ENCODE measurements around the gene RCL1. TPM values are rescaled to one million over a fixed set of nuclear protein-coding genes. Genes with fewer than 3 reads are reported as not detected.

RCL1 gene
- total RNA-seq, 1 experiment from 2014 or later = 31.2 TPM

- DNase-seq (ENCODE audit: low spot score) = no peak
- Histone ChIP-seq H3K27me3 (replicated peaks; ENCODE audit: insufficient read depth, low read depth, low read length, poor library complexity) (no peaks in the 10 kb centered on the region), H3K4me3 (ENCODE audit: low read depth, low read length, poor library complexity, severe bottlenecking) (no peak overlapping the region), H3K9me3 (ENCODE audit: low read depth, low read length, poor library complexity, severe bottlenecking) (no peaks in the 10 kb centered on the region), H3K36me3 (ENCODE audit: insufficient read depth, low read length, poor library complexity, severe bottlenecking) (peaks cover 6% of the 10 kb centered on the region), H3K27ac (ENCODE audit: low read depth, low read length, poor library complexity, severe bottlenecking) (no peak overlapping the region), H3K4me1 (ENCODE audit: insufficient read depth, low read length, poor library complexity, severe bottlenecking) (no peaks in the 10 kb centered on the region)
- TF ChIP-seq EZH2 (IDR thresholded peaks at IDR 0.05; ENCODE audit: borderline replicate concordance, low read depth, low read length, poor library complexity, severe bottlenecking) = no peak
- no peak for TF ChIP-seq CTCF (conservative IDR thresholded peaks at IDR 0.05; ENCODE audit: low read depth, low read length)
- CTCF ChIA-PET = no interaction called here
- POLR2A ChIA-PET (ENCODE audit: low non-redundant PET) = no interaction called here
- no TSS peak for BruUV-seq (replicated peaks)
- intact Hi-C loops (cut with micrococcal nuclease; ENCODE audit: unreplicated experiment) = no loop called here
These were observed 68.4 kb downstream of the RCL1 start for GRCh38 chr9:4861145-4861544.

GRCh38 chr9:4861736-4862451 lies 69.2 kb downstream of the RCL1 start:
- CTCF ChIA-PET = no interaction called here
- BruUV-seq (replicated peaks) = no TSS peak
- intact Hi-C loops (cut with micrococcal nuclease; ENCODE audit: unreplicated experiment) = no loop called here

GRCh38 chr9:4862506-4863250 lies 69.9 kb downstream of the RCL1 start:
- no peaks in the 10 kb centered on the region for H3K27me3 ChIP-seq (replicated peaks; ENCODE audit: insufficient read depth, low read depth, low read length, poor library complexity)
- DNase-seq (ENCODE audit: low spot score) = no peak

More at GRCh38 chr9:4861736-4862451, 69.2 kb downstream of the RCL1 start:
- TF ChIP-seq CTCF (conservative IDR thresholded peaks at IDR 0.05; ENCODE audit: low read depth, low read length) (no peak), EZH2 (IDR thresholded peaks at IDR 0.05; ENCODE audit: borderline replicate concordance, low read depth, low read length, poor library complexity, severe bottlenecking) (no peak)
- no peak for DNase-seq (ENCODE audit: low spot score)
- H3K4me1 ChIP-seq (ENCODE audit: insufficient read depth, low read length, poor library complexity, severe bottlenecking) = no peaks in the 10 kb centered on the region
- H3K36me3 ChIP-seq (ENCODE audit: insufficient read depth, low read length, poor library complexity, severe bottlenecking) = peaks cover 6% of the 10 kb centered on the region
- no peaks in the 10 kb centered on the region for H3K9me3 ChIP-seq (ENCODE audit: low read depth, low read length, poor library complexity, severe bottlenecking)
- H3K4me3 ChIP-seq (ENCODE audit: low read depth, low read length, poor library complexity, severe bottlenecking) = no peak overlapping the region
- H3K27me3 ChIP-seq (replicated peaks; ENCODE audit: insufficient read depth, low read depth, low read length, poor library complexity) = no peaks in the 10 kb centered on the region
- no peak overlapping the region for H3K27ac ChIP-seq (ENCODE audit: low read depth, low read length, poor library complexity, severe bottlenecking)
- POLR2A ChIA-PET (ENCODE audit: low non-redundant PET) = no interaction called here

More at GRCh38 chr9:4862506-4863250, 69.9 kb downstream of the RCL1 start:
- ChIA-PET CTCF (no interaction called here), POLR2A (ENCODE audit: low non-redundant PET) (no interaction called here)
- Histone ChIP-seq H3K27ac (ENCODE audit: low read depth, low read length, poor library complexity, severe bottlenecking) (no peak overlapping the region), H3K4me3 (ENCODE audit: low read depth, low read length, poor library complexity, severe bottlenecking) (no peak overlapping the region), H3K36me3 (ENCODE audit: insufficient read depth, low read length, poor library complexity, severe bottlenecking) (peaks cover 6% of the 10 kb centered on the region), H3K4me1 (ENCODE audit: insufficient read depth, low read length, poor library complexity, severe bottlenecking) (no peaks in the 10 kb centered on the region), H3K9me3 (ENCODE audit: low read depth, low read length, poor library complexity, severe bottlenecking) (no peaks in the 10 kb centered on the region)
- no TSS peak for BruUV-seq (replicated peaks)
- intact Hi-C loops (cut with micrococcal nuclease; ENCODE audit: unreplicated experiment) = no loop called here
- no peak for TF ChIP-seq CTCF (conservative IDR thresholded peaks at IDR 0.05; ENCODE audit: low read depth, low read length)
- TF ChIP-seq EZH2 (IDR thresholded peaks at IDR 0.05; ENCODE audit: borderline replicate concordance, low read depth, low read length, poor library complexity, severe bottlenecking) = no peak

Data from A673 (cell line).